ENCODE data around the gene SMARCA4. TPM values are rescaled to one million over a fixed set of nuclear protein-coding genes. Genes with fewer than 3 reads are reported as not detected.

Gene SMARCA4
- total RNA-seq, 1 donor from 2014 or later = 274 TPM

DNA sequence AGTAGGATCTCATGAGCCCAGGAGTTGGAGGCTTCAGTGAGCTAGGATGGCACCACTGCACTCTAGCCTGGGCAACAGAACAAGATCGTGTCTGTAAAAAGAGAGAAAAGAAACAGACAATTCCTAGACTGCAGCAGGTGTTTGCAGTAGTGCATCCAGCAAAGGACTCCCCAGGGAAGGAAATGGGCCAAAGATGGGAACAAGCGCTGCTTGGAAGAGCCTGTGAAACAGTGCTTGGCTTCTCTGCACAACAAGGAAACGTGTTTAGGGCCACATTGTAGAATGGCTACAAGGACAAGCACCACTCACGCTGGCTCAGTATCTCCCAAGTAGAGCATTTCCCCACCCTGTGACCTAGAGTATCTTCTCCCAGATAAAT is 93.0 kb downstream of the SMARCA4 start:
- H3K27ac Mint-ChIP-seq = no peak overlapping the region
- no peak for TF ChIP-seq CTCF (IDR thresholded peaks at IDR 0.05; ENCODE audit: unreplicated experiment)
- no peaks in the 10 kb centered on the region for H3K27me3 Mint-ChIP-seq (ENCODE audit: low read depth)
- no peaks in the 10 kb centered on the region for H3K9me3 Mint-ChIP-seq
- H3K4me1 Mint-ChIP-seq = no peaks in the 10 kb centered on the region
- DNase-seq (ENCODE audit: low spot score in 2 of 2, unreplicated experiment in 2 of 2) = no peak
- peaks cover 8% of the 10 kb centered on the region for H3K36me3 Mint-ChIP-seq
- H3K4me3 Mint-ChIP-seq = no peak overlapping the region

GRCh38 chr19:11054200-11054599 is 93.4 kb downstream of the SMARCA4 start:
- peaks cover 8% of the 10 kb centered on the region for H3K36me3 Mint-ChIP-seq
- no peak overlapping the region for H3K4me3 Mint-ChIP-seq
- no peaks in the 10 kb centered on the region for H3K4me1 Mint-ChIP-seq
- no peak for TF ChIP-seq CTCF (IDR thresholded peaks at IDR 0.05; ENCODE audit: unreplicated experiment)
- no peak overlapping the region for H3K27ac Mint-ChIP-seq
- DNase-seq (ENCODE audit: low spot score in 2 of 2, unreplicated experiment in 2 of 2) = no peak
- no peaks in the 10 kb centered on the region for H3K9me3 Mint-ChIP-seq
- no peaks in the 10 kb centered on the region for H3K27me3 Mint-ChIP-seq (ENCODE audit: low read depth)

- DNase-seq (ENCODE audit: low spot score in 2 of 2, unreplicated experiment in 2 of 2) = no peak
- Mint-ChIP-seq H3K27ac (no peak overlapping the region), H3K4me3 (no peak overlapping the region), H3K9me3 (no peaks in the 10 kb centered on the region), H3K4me1 (no peaks in the 10 kb centered on the region), H3K36me3 (peaks cover 11% of the 10 kb centered on the region), H3K27me3 (ENCODE audit: low read depth) (no peaks in the 10 kb centered on the region)
- TF ChIP-seq CTCF (IDR thresholded peaks at IDR 0.05; ENCODE audit: unreplicated experiment) = no peak
Observed at GRCh38 chr19:11054628-11055027, 93.8 kb downstream of the SMARCA4 start.

GRCh38 chr19:11058246-11059030 is 97.6 kb downstream of the SMARCA4 start:
- Mint-ChIP-seq H3K36me3 (peaks cover 23% of the 10 kb centered on the region), H3K4me1 (no peaks in the 10 kb centered on the region), H3K4me3 (no peak overlapping the region), H3K9me3 (no peaks in the 10 kb centered on the region), H3K27ac (no peak overlapping the region), H3K27me3 (ENCODE audit: low read depth) (no peaks in the 10 kb centered on the region)
- no peak for DNase-seq (ENCODE audit: low spot score in 2 of 2, unreplicated experiment in 2 of 2)
- TF ChIP-seq CTCF (IDR thresholded peaks at IDR 0.05; ENCODE audit: unreplicated experiment) = no peak

DNA sequence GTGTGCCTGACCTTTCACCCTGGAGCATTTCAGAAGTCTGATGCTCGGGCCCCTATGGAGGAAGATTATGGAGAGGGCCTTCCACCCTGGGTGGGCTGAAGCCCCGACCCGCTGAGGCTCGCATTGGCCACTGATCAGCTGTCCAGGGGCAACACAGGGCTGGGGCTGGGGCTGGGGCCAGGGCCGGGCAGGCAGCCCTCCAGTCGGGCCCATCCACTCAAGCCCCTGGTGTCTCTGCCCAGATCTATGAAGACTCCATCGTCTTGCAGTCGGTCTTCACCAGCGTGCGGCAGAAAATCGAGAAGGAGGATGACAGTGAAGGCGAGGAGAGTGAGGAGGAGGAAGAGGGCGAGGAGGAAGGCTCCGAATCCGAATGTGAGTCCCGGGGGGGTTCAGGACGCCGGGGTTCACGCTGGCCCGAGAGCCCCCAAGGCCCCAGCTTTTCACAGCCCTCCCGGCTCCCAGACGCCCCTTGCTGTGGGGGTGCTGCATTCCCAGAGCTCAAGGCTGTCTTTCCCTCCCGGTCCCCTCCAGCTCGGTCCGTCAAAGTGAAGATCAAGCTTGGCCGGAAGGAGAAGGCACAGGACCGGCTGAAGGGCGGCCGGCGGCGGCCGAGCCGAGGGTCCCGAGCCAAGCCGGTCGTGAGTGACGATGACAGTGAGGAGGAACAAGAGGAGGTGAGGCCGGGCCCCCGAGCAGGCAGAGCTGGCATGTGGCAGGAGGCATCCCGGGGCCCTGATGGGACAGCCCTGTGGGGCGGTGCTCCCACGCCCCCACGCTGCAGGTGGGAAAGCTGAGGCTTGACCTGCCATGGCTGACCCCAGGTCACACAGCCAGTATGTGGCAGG is 98.9 kb downstream of the SMARCA4 start:
- Mint-ChIP-seq H3K4me3 (no peak overlapping the region), H3K36me3 (peaks cover 26% of the 10 kb centered on the region), H3K27ac (no peak overlapping the region), H3K4me1 (no peaks in the 10 kb centered on the region), H3K27me3 (ENCODE audit: low read depth) (no peaks in the 10 kb centered on the region), H3K9me3 (no peaks in the 10 kb centered on the region)
- DNase-seq (ENCODE audit: low spot score in 2 of 2, unreplicated experiment in 2 of 2) = no peak
- TF ChIP-seq CTCF (IDR thresholded peaks at IDR 0.05; ENCODE audit: unreplicated experiment) = no peak

All from mesothelial cell of epicardium (in vitro differentiated cells).